ENCODE results near the gene HINFP.
"Not testable (repeated sequence)": the region's sequence is repeated elsewhere in the genome, so short reads cannot be mapped to it uniquely, and the experiment has no call there.

Gene HINFP

DNA sequence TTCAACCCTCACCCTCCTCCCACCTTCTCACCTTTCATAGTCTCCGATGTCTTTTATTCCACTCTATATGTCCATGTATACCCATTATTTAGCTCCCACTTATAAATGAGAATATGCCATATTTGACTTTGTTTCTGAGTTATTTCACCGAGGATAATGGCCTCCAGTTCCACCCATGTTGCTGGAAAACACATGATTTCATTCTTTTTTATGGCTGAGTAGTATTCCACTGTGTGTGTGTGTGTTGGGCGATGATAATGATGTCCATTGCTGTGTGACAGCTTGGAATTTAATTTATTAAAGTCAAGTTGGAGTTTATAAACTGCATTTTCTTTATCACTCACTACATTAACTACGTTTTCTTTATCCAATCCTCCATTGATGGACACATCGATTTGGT, 3.2 kb upstream of the HINFP start:
- no peak for DNase-seq

DNA sequence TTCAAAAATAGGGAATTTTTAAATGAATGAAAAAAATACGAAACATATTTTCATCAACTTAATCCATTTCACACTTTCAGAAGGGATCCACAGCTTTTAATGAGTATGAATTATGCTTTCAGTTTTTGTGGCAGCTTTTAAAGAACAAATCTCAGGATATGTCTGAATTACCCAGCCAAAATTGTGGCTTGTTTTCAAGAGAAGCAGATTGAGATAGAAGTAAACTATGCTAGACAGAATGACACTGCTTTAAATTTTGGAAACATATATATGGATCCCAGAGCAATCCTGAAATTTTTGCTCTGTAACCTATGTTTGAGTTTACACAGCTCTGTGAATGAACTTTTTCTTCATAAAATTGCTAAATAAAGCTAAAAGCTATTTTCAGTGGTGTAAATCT, 2.4 kb upstream of the HINFP start:
- no peak for DNase-seq

DNA sequence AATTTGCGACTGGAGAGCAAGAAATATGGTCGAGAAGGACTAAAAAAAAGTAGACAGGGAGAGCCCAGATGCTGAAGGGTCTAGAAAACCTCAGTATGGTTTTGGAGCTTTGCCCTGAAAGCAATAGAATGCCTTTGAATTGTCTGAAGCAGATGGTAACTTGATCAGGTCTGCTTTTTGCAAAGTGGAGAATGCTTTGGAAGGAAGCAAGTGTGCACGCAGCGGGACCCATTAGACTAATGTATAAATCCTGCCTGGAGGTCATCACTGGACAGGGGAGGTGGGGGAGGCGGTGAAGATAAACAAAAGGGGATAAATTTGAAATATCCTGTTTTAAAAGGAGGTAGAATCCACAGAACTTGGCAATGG, 757 bp upstream of the HINFP start:
- DNase-seq: no peak

DNA sequence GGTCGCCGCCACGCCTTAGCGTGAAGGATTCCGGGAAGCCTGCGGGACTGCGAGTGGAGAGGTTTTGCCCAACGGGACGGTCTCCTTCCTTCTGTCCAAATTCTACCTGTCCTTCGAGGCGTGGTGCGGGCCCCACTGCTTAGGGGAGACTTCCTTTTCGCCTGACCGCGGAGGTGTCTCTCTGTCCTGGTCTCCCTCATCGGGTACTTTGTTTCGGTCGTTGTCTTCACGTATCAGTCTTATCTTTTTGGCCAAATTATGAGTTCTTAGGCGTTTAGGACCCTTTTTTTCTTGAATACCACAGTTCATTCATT, 388 bp downstream of the HINFP start:
- no peak for DNase-seq

DNA sequence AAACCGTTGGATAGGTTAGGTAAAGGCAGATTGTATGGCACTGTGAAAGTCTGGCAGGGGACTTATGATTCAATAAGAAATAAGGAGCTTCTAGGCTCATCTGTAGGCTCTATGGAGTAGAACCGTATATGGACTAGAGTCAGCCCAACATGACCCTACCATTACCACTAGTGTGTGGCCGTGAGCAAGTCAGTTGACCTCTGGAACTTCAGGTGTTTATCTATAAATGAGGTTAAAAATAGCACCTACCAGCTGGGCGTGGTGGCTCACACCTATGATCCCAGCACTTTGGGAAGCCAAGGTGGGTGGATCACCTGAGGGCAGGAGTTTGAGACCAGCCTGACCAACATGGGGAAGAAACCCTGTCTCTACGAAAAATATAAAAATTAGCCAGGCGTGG, 4.4 kb downstream of the HINFP start:
- DNase-seq: no peak

DNA sequence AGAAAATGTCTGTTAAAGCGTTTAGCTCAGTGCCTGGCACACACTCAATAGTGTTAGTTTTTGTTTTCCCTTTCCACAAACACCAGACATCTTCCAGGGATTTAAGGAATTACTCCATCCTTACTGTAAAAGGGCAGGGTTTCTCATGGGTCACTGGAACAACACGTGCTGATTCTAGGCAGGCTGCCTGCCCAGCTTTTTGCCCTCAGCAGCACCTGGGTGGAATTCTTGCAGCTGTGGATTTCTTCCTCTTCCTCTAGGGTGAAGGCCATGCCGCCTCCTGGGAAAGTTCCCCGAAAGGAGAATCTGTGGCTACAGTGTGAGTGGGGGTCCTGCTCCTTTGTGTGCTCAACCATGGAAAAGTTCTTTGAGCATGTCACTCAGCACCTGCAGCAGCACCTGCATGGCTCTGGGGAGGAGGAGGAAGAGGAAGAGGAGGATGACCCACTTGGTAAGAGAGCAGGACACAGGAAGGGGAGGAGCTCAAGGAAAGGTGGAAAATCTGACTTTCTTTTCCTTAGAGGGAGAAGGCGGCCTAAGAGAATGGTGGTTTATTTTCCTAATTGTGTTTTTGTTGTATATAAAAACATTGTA, 5.4 kb downstream of the HINFP start:
- DNase-seq: no peak

DNA sequence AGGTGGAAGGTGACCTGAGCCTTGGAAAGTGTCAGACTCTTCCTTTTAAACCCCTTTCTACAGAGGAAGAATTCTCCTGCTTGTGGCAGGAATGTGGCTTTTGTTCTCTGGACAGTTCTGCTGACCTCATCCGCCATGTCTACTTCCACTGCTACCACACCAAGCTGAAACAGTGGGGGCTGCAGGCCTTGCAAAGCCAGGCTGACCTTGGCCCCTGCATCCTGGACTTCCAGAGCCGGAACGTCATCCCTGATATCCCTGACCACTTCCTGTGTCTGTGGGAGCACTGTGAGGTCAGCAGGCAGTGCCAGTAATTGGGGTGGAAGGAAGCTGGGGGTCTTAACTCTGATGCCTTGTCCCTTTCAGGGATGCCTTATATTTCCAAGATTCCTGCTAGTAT, 9.3 kb downstream of the HINFP start:
- no peak for DNase-seq

DNA sequence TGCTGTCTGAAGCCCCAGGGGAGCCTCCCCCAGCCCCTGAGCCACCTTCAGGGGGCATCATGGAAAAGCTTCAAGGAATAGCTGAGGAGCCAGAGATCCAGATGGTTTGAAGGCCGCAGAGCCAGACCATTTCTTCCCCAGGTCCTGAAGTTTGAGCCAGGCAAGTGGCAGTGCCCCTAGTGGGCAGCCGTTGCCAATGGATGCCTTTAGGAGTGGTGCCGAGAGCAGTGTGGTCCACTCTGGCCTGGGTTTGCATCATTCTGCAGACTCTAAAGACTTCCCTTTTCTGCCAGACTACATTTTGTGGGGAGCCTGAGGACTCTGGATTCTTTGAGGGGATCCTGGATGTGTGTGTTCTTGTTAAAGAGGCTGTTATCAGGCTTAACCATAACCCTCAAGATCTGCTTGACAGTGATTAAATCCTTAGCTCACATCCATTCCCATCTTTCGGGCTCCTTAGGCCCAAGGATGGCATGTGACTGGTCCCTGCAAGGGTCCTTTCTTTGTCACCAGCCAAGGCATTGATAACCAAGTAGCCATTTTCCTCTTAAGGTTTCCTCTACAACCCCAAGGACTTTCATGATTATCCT, 13.1 kb downstream of the HINFP start:
- peak; percentile 52 for DNase-seq

DNA sequence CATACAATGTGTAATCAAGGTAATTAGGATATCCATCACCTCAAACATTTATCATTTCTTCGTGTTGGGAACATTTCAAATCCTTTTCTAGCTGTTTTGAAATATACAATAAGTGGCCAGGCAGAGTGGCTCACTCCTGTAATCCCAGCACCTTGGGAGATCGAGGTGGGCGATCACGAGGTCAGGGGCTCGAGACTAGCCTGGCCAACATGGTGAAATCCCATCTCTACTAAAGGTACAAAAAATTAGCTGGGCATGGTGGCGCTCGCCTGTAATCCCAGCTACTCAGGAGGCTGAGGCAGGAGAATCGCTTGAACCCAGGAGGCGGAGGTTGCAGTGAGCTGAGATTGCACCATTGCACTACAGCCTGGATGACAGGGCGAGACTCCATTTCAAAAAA, 17.9 kb downstream of the HINFP start:
- DNase-seq: not testable (repeated sequence)

DNA sequence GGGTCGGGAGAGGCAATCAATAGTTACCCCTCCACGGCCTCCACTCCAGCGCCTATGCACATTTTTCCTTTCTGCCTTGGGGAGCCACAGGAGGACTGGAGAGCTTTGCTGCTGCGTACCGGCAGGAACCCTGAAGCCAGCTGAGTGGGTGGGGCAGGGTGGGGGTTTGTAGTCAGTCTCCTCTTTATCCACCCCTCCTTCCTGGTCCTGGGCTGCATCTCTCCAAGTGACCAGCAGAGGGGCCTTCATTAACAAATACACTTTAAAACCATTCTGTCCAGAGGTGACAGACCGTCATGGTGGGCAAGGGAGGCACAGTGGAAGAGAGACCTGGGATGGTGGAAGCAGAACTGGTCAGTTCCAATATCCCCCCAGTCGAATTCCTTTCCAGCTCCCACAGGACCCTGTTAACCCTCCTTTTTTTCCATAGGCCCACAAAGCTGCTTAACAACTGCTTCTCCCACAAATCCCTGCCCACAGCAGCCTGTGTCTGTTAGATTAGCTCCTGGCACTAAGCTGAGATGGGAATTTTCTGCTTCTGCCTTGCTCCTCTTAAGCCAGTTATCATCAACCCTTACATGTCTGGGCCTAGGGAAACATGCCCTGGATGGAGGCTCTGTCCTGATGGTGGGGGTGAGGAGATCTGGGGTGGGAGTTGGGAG, 23.6 kb downstream of the HINFP start:
- peak; percentile 75 for DNase-seq

DNA sequence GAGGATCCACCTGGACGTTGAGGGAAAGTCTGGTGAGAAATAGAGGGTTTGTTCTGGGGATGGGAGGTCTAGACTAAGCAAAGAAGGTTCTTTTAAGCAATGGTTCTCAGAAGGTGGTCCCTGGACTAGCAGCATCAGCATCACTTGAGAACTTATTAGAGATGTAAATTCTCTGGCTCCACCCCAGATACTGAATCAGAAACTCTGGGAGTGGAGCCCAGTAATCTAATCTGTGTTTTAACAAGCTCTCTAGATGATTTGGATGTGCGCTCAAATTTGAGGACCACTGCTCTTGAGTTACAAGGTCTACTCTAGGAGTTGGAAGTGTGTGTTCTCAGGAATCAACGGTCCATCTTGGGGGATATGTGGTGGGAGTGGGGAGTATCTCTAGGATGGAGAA, 24.2 kb downstream of the HINFP start:
- DNase-seq: no peak

DNA sequence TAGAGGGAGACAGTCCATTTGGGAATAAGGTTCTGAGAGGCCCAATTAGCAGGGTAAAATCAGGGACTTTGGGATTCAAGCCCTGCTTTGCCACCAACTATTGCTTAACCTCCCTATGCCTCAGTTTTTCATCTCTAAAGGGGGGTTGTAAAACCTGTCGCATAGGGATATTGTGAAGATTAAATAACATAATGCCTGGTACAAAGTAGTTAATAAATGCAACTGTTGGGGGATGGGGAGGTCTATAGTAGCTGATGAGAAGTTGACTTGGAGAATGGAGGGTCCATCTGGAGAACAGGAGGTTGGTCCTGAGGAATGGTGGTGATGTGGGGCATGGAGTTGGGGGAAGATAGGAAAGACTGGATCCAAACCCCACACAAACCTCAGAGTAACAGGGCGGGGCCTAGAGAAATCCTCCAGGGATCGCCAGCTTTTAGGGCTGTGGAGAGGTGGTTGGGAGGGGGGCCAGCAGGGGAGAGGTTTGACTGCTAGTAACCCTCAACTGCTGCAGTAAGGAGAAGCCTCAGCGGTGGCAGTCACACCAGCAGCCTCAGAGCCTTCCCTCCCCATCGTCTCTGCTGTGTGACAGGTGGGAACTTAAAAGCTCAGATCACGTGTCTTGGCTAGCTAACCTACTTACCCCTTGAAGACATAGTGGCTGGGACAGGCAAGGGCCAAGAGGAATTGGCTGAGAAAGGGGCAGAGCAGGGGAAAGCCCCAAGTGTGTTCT, 26.4 kb downstream of the HINFP start:
- DNase-seq: no peak

DNA sequence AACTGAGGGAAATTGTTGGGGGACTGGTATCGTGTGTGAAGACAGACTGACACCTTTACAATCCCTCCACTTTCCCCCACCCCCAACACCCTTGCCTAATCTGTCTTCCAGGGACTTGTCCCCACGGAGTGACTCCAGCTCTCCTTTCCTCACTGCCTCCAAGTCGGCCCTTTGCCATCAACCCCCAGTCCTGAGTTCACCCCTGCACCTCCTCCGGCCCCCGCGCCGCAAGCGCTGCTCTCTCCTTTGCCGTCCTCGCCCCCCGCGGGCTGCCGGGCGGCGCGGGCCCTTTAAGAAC, 27.3 kb downstream of the HINFP start:
- no peak for DNase-seq

DNA sequence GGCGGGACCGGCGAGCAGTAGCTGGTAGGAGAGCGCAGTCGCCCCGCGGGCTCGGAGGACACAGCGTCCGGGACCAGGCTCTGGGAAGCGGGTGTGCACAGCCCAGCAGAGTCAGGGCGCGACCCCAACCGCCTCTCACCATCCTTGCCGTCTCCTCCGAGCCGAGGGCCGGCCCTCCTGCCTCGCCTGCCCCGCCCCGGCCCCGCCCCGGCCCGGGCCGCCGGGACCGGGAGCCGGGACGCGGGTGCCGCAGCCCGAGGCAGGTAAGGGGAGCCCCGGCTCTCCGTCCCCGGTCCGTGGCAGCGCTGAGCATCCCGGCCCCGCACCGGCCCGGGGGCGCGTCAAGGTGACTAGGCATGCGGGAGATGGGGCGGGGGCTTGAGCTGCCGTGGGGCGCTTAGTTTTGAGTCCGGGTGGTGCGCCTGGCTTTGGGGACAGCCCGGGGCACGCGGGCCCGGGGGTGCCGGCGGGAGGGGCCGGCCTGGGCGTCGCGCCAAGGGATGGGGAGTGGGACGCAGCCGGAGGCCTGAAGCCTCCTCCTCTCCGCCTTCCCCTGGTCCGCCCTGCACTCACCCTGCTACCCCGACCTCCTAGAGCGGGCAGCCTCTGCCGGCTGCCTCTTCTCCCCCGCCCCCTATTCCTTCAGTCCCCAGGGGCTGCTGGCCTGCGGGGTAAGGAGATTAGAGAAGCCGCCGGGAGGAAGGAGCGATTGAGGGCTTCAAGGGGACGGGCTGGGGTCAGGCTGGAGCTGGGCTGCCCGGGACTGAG, 27.8 kb downstream of the HINFP start, which contains the start of gene ABCG4:
TSS of gene ABCG4 (plus strand) at position 35 of the 768 bp plus-strand sequence. CDS start 914 bp downstream, outside the sequence.
- DNase-seq: no peak

DNA sequence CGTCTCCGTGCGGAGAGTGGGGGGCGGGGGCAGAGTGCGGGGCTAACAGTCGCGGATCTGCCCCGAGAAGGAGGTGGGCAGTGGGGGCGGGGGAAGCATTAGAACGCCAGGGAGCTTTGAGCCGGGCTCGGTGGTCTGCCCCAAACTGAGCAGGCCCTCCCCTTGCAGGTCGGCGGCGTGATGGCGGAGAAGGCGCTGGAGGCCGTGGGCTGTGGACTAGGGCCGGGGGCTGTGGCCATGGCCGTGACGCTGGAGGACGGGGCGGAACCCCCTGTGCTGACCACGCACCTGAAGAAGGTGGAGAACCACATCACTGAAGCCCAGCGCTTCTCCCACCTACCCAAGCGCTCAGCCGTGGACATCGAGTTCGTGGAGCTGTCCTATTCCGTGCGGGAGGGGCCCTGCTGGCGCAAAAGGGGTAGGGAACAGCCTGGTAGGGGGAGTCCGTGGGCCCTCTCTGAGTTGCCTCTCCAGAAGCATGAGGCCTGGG, 28.5 kb downstream of the HINFP start:
- DNase-seq: no peak

DNA sequence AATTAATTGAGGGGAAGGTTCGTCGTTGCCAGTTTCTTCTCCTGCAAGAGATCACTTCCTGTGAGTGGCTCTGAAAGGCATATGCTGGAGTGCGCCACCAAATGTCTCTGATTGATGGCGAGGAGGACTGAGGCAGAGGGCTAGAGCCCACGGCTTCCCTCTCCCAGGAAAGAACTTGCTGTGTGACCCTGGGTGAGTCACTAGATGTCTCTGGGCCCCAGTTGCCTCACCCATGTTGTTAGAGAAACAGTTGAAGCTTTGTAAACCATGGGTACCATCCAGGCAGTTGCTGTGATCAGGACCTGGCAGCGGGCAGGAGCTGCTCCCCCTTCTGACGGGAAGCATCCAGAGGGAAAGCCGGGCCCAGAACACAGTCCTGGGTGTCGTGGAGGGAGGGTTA, 30.7 kb downstream of the HINFP start:
- no peak for DNase-seq

DNA sequence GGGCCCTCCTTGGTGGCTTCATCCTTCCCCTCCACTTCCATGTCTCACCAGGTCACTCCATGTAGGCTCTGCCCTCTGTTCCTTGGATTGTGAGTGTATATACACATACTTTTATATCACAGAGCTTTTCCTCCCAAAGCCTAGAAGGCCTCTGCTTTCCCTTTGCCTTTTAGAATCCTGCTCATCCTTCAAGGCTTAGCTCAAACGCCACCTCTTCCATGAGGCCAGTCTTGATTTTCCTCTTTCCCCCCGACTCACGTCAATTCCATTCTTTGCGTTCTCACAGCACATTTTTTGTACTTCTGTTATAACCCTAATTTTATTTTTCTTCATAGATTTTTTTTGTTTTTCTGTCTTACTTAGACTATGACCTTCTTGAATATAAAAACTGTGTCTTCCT, 31.2 kb downstream of the HINFP start:
- DNase-seq: no peak

DNA sequence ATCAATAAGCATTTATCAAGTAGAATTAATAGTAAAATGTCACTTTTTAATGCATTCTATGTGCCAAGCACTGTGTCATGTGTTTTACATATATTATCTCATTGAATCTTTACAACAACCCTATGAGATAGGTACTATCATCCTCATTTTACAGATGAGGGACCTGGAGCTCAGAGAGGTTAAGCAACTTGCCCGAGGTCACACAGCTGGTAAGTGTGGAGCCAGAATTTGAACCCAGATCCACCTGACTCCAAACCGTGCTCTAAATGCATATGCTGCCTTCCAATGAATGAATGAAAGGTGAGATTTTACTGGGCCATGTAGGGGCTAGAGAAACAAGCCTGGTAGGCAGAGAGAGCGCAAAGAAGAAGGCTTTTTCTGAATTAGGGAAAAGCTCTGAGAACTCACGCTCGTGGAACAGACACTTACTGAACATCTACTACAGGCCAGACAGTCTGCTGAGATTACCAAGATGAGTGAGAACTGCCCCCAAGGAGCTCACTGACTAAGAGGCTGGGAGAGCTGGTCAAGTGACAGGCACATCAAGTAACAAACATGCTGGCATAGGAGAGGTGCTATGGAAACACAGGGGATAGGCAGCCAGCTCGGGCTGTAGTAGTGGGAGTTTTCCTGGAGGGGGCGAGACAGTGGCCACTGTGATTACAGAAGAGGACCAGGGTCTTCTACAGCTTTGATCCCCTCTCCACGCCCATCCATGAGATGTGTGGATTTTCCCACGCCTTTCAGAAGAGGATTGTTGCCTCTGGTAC, 31.9 kb downstream of the HINFP start:
- no peak for DNase-seq

DNA sequence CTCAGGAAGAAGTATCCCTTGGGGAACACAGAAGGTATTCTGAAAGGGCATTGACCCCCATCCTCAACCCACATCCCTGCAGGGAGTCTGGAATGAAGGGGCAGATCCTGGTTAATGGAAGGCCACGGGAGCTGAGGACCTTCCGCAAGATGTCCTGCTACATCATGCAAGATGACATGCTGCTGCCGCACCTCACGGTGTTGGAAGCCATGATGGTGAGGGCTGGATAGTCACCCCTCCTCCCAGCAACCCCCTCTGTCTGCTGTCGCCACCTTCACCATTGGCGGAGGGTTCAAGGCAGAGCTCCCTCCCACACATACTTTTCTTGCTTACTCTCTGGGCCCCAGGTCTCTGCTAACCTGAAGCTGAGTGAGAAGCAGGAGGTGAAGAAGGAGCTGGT, 32.8 kb downstream of the HINFP start:
- no peak for DNase-seq

DNA sequence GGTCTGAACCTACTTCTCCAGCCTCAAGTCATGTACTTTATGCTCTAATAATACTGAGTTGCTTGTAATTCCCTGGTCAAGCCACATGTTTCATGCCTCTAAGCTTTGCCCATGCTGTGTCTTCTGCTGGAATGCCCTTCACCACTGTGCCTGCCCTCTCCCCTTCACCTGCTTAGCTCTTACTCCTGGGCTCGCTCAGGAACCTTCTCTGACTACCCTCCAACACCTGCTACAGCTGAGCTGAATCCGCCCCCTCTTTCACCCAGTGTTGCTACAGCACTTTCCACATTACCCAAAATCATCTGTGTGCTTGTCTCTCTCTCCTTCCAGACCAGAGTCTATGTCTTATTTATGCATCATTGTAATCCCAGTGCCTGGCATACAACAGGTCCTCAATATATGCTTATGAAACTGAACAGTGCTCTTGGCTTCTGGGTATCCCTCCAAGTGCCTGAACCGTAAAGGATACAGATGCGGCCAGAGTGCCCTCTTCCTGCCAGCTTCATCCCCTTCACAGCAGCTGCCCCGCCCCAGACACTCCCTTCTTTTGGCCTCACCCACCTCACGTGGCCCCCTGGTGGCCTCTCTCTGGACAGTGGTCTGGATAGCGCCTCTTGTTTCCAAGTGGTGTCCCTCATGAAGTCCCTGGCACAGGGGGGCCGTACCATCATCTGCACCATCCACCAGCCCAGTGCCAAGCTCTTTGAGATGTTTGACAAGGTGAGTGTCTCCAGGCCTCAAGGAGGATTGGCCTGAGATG, 34.5 kb downstream of the HINFP start:
- peak; percentile 50 for DNase-seq

DNA sequence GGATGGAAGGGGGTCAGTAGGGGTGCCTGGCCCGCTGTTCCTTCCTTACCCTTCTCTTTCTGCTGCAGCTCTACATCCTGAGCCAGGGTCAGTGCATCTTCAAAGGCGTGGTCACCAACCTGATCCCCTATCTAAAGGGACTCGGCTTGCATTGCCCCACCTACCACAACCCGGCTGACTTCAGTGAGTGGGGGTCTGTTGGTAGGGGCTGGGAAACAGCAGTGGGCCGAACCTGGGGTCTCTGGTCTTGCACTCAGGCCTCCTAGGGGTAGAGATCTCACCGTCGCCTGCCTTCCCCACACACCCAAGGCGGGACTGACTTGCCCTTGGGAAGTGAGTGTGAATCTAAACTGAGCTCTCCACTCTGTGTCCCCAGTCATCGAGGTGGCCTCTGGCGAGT, 35.1 kb downstream of the HINFP start:
- no peak for DNase-seq

DNA sequence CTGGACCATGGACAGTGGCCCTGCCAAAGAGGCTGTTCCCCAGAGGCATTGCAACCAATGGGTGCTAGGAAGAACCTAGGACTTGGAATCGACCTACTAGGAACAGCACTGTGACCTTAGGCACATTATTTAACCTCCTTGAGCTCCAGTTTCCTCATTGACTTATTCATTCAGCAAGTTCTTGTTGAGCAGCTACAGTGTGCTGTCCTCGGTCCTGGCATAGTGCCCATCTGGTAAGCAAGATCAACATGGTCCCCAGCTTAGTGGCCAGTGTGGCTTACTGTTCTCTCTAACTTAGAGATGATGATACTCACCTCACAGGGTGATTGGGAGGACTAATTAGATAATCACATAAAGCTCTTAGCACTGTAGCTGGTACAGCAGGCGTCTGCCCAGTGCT, 35.7 kb downstream of the HINFP start:
- no peak for DNase-seq
